HL-60 (cell line): ENCODE results near the gene ATG4D.
A peak's percentile ranks its signal among the peaks of the same experiment; 100 is the strongest.

Source experiments
- DNase-seq, 2 experiments: peaks; one replicate each; pipeline ENCODE4 v3.0.0-alpha.2; 2010 to 2020; ENCODE audit warnings: low read depth in 1 of 2, low spot score in 1 of 2
- H3K27ac ChIP-seq: fragments of 250-450 bp; sonication (Bioruptor Pico); replicated peaks from 2 replicates; pipeline ENCODE4 v1.5.1; 2020; ENCODE audit warnings: mild to moderate bottlenecking, moderate library complexity
- H3K27me3 ChIP-seq: fragments of 250-450 bp; sonication (Bioruptor Pico); 2 replicates; pipeline ENCODE4 v1.5.1; 2021; ENCODE audit warnings: mild to moderate bottlenecking, moderate library complexity; ENCODE audit not compliant: insufficient read depth, poor library complexity, severe bottlenecking
- H3K4me3 ChIP-seq: replicated peaks from 2 replicates; pipeline ENCODE4 v1.5.1; 2011; ENCODE audit warnings: mild to moderate bottlenecking, control low read depth, low read length; ENCODE audit not compliant: insufficient read depth
- GABPA ChIP-seq: IDR thresholded peaks from 2 replicates; pipeline ENCODE4 v1.6.1; 2012; ENCODE audit warnings: low read depth
- POLR2AphosphoS5 ChIP-seq: IDR thresholded peaks from 2 replicates; pipeline ENCODE4 v1.6.1; 2012; ENCODE audit warnings: low read depth
- SPI1 ChIP-seq: IDR thresholded peaks from 2 replicates; pipeline ENCODE4 v1.6.1; 2012; ENCODE audit warnings: low read depth, mild to moderate bottlenecking, borderline replicate concordance
- TF ChIP-seq, protein P1 (sequence below): IDR thresholded peaks from one replicate; pipeline ENCODE4 v1.5.1; 2011; ENCODE audit warnings: low read length, control low read depth, inconsistent platforms; ENCODE audit not compliant: insufficient read depth
- TF ChIP-seq, protein P2 (sequence below): IDR thresholded peaks from 2 replicates; pipeline ENCODE4 v1.6.1; 2012; ENCODE audit warnings: low read depth; ENCODE audit not compliant: insufficient replicate concordance

ATG4D gene

DNA sequence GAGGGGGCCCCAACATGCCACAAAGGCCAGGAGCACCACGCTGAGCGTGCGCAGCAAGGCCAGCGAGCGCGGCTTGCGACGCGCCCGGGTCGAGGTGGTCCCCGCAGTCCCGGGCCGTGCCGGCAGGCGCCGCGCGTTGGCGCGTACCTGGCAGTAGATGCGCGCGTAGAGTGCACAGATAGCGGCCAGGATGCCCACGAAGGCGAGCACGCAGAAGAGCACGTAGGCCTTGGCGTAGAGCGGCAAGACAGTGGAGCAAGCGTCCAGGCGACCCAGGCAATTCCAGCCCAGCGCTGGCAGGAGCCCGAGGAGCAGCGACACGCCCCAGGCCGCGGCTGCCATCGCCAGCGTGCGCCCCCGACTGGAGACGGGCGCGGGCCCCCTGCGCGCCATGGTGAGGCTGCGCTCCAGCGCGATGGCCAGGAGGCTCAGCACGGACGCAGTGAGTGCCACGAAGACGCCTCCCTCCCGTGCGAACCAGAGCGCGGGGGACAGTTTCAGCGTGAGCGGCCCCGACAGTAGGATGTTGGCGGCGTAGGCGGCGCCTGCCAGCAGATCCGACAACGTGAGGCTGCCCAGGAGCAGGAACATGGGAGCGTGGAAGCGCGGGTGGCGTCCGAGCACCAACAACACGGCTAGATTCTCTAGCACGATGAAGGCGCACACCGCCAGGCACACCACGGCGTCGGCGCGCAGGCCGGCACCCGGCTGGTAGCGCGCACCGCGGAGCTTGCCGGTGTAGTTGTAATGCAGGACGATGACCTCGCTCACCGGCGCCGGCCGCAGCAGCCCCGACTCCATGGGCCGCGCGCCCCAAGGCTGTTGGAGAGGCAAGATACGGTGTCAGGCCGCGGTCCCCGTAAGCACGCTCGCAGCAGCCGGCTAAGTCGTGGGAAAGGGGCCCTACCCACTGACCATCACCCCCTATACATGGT lies 29.2 kb upstream of the ATG4D start:
- TF ChIP-seq, protein P1, sequence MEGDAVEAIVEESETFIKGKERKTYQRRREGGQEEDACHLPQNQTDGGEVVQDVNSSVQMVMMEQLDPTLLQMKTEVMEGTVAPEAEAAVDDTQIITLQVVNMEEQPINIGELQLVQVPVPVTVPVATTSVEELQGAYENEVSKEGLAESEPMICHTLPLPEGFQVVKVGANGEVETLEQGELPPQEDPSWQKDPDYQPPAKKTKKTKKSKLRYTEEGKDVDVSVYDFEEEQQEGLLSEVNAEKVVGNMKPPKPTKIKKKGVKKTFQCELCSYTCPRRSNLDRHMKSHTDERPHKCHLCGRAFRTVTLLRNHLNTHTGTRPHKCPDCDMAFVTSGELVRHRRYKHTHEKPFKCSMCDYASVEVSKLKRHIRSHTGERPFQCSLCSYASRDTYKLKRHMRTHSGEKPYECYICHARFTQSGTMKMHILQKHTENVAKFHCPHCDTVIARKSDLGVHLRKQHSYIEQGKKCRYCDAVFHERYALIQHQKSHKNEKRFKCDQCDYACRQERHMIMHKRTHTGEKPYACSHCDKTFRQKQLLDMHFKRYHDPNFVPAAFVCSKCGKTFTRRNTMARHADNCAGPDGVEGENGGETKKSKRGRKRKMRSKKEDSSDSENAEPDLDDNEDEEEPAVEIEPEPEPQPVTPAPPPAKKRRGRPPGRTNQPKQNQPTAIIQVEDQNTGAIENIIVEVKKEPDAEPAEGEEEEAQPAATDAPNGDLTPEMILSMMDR, result no peak
- TF ChIP-seq GABPA (no peak), SPI1 (no peak), POLR2AphosphoS5 (no peak)
- TF ChIP-seq, protein P2, sequence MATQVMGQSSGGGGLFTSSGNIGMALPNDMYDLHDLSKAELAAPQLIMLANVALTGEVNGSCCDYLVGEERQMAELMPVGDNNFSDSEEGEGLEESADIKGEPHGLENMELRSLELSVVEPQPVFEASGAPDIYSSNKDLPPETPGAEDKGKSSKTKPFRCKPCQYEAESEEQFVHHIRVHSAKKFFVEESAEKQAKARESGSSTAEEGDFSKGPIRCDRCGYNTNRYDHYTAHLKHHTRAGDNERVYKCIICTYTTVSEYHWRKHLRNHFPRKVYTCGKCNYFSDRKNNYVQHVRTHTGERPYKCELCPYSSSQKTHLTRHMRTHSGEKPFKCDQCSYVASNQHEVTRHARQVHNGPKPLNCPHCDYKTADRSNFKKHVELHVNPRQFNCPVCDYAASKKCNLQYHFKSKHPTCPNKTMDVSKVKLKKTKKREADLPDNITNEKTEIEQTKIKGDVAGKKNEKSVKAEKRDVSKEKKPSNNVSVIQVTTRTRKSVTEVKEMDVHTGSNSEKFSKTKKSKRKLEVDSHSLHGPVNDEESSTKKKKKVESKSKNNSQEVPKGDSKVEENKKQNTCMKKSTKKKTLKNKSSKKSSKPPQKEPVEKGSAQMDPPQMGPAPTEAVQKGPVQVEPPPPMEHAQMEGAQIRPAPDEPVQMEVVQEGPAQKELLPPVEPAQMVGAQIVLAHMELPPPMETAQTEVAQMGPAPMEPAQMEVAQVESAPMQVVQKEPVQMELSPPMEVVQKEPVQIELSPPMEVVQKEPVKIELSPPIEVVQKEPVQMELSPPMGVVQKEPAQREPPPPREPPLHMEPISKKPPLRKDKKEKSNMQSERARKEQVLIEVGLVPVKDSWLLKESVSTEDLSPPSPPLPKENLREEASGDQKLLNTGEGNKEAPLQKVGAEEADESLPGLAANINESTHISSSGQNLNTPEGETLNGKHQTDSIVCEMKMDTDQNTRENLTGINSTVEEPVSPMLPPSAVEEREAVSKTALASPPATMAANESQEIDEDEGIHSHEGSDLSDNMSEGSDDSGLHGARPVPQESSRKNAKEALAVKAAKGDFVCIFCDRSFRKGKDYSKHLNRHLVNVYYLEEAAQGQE, result no peak
- peaks cover 60% of the 10 kb centered on the region for H3K27me3 ChIP-seq
- no peak overlapping the region for H3K27ac ChIP-seq
- no peak overlapping the region for H3K4me3 ChIP-seq
- no peak for DNase-seq

GRCh38 chr19:10516064-10516385 lies 27.7 kb upstream of the ATG4D start:
- DNase-seq, result no peak
- no peak for TF ChIP-seq SPI1
- Histone ChIP-seq H3K27ac (no peak overlapping the region), H3K4me3 (no peak overlapping the region), H3K27me3 (peaks cover 71% of the 10 kb centered on the region)

DNA sequence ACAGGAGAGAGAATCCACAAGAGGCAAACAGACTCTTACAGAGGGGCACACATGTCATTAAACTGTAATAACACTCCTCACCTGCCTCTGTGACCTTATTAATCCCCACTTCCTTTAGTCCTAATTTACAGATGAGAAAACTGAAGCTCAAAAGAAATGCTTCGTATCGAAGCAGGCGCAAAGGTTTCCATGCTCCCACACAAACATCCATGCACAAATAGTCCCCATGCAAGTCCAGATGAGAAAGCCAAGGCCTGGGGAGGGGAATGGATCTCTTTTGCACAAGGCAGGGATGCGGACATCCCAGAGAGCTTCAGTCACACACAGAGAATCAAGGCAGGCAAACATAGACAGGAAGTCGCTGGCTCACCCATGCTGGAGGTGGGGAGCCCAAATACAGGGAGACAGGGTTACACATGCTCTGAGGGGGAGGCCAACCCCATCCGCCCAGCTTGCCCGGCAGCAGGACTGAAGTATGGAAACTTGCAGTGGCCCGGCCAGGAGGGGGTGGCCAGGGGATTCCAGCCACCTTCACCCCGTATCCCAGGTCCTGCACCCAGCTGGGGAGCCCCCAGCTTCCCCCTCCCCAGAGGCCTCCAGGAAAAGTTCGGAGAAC lies 26.9 kb upstream of the ATG4D start:
- Histone ChIP-seq H3K4me3 (no peak overlapping the region), H3K27me3 (peaks cover 73% of the 10 kb centered on the region), H3K27ac (no peak overlapping the region)
- no peak for TF ChIP-seq POLR2AphosphoS5
- no peak for TF ChIP-seq SPI1
- TF ChIP-seq GABPA, result no peak
- TF ChIP-seq, protein P2, result no peak
- TF ChIP-seq, protein P1, result no peak
- DNase-seq, result no peak

- no peak for DNase-seq
- Histone ChIP-seq H3K27me3 (peaks cover 76% of the 10 kb centered on the region), H3K4me3 (peak within 1 kb of the TSS; percentile 10), H3K27ac (no peak within 1 kb of the TSS)
- TF ChIP-seq POLR2AphosphoS5, result no peak
- no peak for TF ChIP-seq SPI1
- TF ChIP-seq, protein P1, result no peak
- TF ChIP-seq, protein P2, result no peak
- TF ChIP-seq GABPA, result no peak
Measured at GRCh38 chr19:10517361-10517759, 26.3 kb upstream of the ATG4D start, which contains the start of gene S1PR5. Gene S1PR5, minus strand, starts transcription at chr19:10517447. Its CDS starts 2,436 bp downstream, at chr19:10515011.
